ENCODE data around the gene GIGYF2.

The GIGYF2 gene

DNA sequence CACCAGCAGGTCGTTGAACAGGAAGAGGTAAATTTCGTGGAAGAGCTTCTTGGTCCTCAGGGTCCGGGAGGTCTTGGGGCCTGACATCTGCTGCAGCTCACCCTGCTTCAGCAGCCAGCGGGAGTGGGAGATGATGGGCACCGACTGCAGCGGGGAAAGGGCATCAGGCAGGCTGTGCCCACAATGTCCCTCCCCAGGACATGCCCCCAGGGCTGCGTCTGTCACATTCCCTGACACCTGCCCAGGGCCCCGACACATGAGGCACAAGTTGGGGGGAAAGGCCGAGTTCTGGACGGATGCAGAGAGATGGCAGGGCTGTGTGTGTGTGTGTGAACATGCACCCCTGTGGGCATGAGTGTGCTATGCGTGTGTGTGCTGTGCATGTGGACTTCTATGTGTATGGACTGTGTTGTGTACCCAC lies 186.9 kb downstream of the GIGYF2 start:
- DNase-seq: no peak

- DNase-seq: no peak
Observed at GRCh38 chr2:232884549-232885263, 187.6 kb downstream of the GIGYF2 start.

- DNase-seq: no peak
Observed at GRCh38 chr2:232885264-232885961, 188.3 kb downstream of the GIGYF2 start.

DNA sequence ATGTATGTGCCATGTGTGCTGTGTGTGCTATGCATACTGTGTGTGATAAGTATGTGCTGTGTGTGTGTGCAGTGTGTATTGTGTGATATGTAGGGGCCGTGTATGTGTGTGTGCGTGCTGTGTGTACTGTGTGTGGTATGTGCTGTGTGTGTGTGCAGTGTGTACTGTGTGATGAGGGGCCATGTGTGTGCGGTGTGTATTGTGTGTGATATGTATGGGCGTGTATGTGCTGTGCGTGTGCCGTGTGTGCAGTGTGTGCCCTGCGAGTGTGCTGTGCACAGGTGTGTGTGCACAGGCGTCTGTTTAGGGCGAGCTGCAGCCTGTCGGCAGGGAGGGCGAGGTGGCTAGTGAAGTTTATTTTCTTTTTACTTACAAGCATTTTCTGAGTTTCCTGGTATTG lies 189.0 kb downstream of the GIGYF2 start:
- no peak for DNase-seq

GRCh38 chr2:232886632-232887031 lies 189.5 kb downstream of the GIGYF2 start:
- DNase-seq: no peak

DNA sequence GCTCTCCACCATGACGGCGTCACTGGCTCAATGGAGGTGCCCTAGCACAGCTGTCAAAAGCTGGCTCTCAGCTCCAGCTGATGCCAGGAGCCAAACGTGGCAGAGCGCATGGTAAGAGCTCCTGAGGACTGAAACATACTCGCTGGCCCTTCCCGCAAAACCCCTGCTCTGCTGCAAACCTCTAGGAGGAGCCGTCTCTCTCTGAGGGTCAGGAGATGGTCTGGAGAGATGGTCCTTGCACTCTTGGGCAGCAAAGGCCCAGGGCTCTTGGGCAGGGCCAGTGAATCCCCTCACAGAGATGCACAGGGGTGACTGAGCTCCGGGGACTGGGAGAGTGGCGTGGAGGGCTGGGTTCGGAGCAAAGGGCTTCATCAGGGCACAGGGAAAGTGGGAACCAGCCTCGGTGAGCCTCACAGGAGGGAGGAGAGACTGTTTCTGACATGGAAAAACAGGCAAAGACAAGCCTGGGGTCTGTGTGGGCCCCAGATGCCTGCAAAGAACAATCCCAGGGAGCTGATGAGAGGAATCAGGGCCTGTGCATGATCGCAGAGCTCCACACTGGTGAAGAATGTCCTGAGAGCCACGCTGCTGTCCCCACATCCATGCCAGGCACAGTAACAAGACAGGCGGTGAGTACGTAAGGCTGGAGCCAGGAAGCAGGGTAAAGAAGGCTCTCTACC lies 190.2 kb downstream of the GIGYF2 start:
- no peak for DNase-seq

DNA sequence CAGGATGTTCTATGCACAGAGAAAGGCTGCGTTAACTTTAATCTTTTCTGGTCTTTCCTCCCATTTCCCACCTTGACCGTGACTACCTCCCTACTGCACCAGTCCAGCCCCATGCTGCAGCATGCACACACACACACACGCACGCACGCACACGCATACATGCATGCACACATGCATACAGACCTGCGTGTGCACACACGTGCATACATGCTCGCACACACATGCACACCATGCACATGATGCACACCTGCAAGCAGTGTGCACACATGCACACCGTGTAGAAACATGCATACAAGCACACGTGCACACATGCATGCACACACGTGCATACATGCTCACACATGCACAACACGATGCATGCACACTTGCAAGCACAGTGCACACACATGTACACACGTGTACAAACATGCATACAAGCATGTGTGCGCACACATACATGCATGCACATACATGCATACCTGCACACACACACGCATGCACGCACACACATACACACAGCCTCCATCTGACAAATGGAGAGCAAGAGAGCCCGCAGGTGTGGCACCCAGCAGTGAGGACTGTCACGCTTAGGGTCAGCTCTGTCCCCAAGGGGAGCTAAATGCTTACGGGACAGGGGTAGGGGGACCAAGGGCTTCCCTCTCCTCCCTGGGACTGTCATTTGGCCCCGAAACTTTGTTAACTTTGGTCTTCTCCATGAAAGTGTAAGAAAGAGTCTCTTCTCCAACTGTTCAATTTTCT lies 191.1 kb downstream of the GIGYF2 start:
- DNase-seq: no peak

DNA sequence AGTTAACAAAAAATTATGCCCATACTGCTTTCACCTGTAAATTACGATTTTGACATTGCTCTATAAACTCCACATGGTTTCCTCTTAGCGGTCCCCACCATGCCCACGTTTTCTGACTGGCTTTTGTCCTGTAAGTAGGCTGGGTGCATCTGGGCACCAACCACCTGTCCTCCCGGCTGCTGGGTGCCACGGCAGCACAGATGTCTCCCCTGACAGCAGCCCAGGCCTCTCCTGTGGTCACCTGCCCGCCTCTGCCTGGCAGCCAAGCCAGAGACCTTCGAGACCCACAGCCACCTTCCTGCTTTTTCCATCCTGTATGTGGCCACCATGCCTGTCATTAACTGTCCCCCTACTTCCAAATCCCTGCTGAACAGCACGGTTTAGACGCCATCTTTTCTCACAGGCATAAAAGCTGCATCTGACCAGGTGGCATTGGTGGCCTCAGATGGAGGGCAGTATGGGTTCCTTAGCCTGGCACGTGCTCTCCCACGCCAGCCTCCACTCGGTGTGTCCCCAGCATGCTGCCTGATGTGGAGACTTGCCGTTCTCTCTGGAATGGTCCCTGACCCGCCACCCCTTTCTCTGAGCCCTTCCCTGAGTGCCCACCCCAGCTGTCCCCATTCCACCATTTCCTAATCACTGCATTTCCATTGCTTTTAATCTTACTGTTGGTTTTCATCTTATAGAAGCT lies 191.9 kb downstream of the GIGYF2 start:
- DNase-seq: no peak

DNA sequence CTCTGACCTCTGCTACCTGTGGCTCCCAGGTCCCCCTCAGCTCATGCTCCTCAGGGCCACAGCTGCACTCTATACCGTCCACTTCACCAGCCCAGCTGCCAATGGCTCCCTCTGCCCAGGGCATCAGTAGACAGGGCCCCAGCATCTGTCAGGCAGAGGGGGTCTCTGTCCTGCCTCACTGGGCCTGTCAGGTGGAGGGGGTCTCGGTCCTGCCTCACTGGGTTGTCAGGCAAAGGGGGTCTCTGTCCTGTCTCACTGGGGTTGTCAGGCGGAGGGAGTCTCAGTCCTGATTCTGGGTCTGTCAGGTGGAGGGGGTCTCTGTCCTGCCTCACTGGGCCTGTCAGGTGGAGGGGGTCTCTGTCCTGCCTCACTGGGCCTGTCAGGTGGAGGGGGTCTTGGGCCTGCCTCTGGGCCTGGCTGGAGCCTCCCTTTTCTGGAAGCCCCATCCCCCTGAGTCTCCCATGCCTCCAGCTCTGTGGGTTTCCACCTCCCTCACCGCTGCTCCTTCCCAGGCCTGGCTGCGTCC lies 192.8 kb downstream of the GIGYF2 start:
- DNase-seq: no peak

GRCh38 chr2:232890536-232890895 lies 193.4 kb downstream of the GIGYF2 start:
- no peak for DNase-seq

- no peak for DNase-seq
Observed at GRCh38 chr2:232890896-232891601, 193.9 kb downstream of the GIGYF2 start.

GRCh38 chr2:232891621-232892071 lies 194.5 kb downstream of the GIGYF2 start:
- DNase-seq: no peak

DNA sequence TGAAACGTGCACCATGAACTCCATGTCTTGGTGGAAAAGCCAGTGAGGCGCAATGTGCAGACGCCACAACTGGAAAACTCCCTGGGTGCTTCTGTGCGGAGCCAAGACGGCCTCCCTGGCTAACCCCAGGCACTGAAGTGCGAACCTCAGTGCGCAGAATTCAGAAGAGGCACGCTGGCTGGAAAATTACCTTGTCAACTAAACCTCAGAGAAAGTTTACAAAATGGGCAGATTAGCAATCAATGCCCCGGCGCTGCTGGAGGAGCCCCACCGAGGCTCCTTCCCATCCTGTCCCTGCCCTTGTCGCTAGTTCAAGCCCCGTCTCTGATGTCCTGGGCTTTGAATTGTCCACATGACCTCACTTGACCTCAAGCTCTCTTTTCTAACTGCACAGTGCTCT lies 195.1 kb downstream of the GIGYF2 start:
- DNase-seq: no peak

DNA sequence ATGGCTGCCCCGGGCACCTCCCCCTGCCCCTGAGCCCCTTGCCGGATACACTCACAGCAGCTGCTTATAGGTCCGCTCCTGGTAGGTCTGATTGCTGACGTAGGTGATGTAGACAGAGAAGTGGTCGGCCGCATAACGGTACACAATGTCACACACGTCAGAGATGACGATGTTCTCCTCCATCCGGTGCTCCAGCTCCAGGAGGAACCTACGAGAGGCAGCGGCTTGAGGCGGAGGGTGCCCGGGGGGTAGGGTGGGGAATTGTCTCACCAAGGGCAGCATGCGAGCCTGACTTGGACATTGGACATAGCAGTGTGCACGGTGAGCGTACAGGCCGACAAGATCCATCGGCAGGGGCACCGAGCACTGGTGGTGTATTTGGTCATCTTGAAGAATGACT lies 195.7 kb downstream of the GIGYF2 start:
- DNase-seq: no peak

DNA sequence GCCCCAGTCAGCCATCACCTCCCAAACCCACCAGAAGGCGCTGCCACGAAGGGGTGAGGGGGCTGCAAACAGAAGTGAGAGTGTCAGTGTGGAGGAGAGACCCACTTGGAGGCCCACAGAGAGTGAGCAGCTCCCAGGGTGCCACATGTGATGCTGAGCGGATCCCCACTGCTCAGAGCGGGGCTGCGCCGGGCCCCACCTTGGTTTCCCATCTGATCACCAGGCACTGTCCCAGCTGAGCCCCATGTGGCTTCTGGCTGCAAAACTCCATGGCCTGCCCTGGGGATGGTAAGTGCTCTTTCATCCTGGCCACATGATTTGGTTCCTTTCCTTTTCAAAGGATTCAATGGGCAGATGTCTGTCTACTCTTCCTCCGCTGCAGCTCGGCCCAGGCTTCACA lies 196.7 kb downstream of the GIGYF2 start:
- DNase-seq: no peak

DNA sequence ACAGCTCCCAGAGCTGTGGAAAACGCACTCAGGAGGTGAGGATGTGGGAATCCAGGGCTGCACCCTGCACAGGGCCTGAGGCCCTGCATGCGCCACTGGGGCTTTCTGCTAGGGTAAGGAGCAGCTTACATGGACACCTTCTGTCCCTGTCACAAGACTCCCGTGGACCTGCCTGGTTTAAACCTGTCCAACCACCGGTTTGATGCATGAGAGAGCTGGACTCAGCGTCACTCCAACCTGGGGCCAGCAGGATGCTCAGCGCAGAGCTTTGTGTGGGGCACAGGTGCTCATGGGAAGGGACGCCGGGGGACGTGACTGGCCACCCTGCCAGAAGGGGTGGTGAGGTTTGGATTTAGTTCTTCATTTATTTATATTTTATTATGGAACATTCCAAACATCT lies 197.1 kb downstream of the GIGYF2 start:
- no peak for DNase-seq

- no peak for DNase-seq
Observed at GRCh38 chr2:232894746-232895145, 197.6 kb downstream of the GIGYF2 start.

GRCh38 chr2:232896111-232896510 lies 199.0 kb downstream of the GIGYF2 start:
- DNase-seq: no peak

DNA sequence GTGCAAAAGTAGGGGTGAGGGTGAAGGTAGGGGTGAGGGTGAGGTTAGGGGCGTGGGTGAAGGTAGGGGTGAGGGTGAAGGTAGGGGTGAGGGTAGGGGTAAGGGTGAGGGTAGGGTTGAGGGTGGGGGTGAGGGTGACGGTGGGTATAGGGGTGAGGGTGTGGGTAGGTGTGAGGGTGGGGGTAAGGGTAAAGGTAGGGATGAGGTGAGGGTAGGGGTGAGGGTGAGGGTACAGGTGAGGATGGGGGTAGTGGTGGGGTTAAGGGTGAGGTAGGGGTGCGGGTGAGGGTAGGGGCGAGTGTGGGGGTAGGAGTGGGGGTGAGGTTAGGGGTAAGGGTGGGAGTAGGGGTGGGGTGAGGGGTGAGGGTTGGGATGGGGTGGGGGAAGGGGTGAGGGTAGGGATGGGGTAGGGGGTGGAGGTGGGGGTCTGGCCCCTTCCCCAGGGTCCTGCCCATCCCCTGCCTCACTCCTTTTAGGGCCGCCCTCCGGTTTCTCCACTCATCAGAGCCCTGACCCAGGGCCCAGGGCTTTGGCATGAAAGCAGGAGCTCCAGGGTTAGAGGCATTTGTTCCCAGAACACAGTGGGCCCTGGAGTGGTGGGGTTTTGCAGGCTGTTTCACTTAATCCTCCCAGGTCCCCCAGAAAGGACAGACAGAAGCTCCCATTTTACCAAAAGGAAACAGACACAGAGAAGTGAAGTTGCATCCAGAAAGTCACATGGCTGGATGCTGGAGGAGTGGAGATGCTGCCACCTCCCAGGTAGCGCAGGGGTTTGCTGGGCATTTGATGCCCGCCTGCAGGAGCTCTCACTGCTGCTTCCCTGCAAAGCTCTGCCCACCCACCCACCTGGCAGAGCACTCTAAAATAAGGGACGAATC lies 199.8 kb downstream of the GIGYF2 start:
- DNase-seq: no peak

DNA sequence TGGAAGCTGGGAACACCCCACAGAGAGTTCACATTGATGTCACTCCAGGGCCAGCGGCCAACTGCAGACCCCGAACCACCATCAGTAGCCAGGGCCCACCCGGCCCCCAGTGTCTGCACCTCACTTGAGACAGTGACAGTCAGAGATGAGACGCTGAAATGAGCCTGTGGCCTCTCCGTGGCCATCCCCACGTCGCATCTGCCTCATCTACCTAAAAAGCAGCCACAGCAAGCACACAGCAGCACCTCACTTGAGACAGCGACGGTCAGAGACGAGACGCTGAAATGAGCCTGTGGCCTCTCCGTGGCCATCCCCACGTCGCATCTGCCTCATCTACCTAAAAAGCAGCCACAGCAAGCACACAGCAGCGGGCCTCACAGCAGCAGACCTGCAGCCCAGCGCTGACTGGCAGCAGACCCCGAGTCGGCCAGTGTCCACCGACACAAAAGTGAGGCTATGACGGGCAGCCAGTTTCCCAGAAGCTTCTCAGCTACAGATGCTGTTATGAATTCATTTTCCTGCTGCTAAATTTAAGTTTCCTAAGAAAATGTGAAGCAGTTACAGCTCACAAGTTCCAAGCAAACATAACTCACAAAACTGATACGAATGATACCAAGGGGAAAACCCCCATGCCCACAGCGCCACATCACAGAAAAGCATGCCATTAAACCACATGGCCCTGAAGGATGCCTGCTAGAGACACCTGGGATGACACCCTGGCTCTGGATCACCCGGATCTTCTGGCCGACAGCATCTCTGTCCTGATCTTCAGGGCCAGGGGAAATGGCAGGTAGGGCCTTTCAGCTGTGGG lies 200.7 kb downstream of the GIGYF2 start:
- DNase-seq: no peak
